ENCODE measurements around the gene CELF5. TPM values are rescaled to one million over a fixed set of nuclear protein-coding genes. Genes with fewer than 3 reads are reported as not detected.
A peak's percentile ranks its signal among the peaks of the same experiment; 100 is the strongest.

The CELF5 gene
- 4.5 TPM for polyA plus RNA-seq (2012; ENCODE audit: insufficient read depth, insufficient read length)

- peak within 1 kb of the TSS; percentile 49 for H3K4me3 ChIP-seq (ENCODE audit: low read length)
- no peak for DNase-seq (ENCODE audit: low read depth, low spot score)
These were observed at the start of gene CELF5 for GRCh38 chr19:3224346-3225168. Gene CELF5, plus strand, starts transcription at chr19:3224661. Its CDS starts 79 bp downstream, at chr19:3224740.

GRCh38 chr19:3175781-3176714 is 48.4 kb upstream of the CELF5 start:
- no peak for DNase-seq (ENCODE audit: low read depth, low spot score)

GRCh38 chr19:3176715-3177501 is 47.6 kb upstream of the CELF5 start:
- no peak for DNase-seq (ENCODE audit: low read depth, low spot score)
- H3K4me3 ChIP-seq (ENCODE audit: low read length), result no peak overlapping the region

More at GRCh38 chr19:3175781-3176714, 48.4 kb upstream of the CELF5 start:
- H3K4me3 ChIP-seq (ENCODE audit: low read length), result no peak overlapping the region

GRCh38 chr19:3178377-3178972 is 46.0 kb upstream of the CELF5 start, which contains the start of gene S1PR4:
Gene S1PR4, plus strand, starts transcription at chr19:3178769. Its CDS starts 24 bp downstream, at chr19:3178793.
- H3K4me3 ChIP-seq (ENCODE audit: low read length), result no peak within 1 kb of the TSS
- DNase-seq (ENCODE audit: low read depth, low spot score), result no peak

DNA sequence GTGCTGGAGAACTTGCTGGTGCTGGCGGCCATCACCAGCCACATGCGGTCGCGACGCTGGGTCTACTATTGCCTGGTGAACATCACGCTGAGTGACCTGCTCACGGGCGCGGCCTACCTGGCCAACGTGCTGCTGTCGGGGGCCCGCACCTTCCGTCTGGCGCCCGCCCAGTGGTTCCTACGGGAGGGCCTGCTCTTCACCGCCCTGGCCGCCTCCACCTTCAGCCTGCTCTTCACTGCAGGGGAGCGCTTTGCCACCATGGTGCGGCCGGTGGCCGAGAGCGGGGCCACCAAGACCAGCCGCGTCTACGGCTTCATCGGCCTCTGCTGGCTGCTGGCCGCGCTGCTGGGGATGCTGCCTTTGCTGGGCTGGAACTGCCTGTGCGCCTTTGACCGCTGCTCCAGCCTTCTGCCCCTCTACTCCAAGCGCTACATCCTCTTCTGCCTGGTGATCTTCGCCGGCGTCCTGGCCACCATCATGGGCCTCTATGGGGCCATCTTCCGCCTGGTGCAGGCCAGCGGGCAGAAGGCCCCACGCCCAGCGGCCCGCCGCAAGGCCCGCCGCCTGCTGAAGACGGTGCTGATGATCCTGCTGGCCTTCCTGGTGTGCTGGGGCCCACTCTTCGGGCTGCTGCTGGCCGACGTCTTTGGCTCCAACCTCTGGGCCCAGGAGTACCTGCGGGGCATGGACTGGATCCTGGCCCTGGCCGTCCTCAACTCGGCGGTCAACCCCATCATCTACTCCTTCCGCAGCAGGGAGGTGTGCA is 45.3 kb upstream of the CELF5 start:
- no peak for DNase-seq (ENCODE audit: low read depth, low spot score)

GRCh38 chr19:3179739-3180293 is 44.6 kb upstream of the CELF5 start:
- no peak for DNase-seq (ENCODE audit: low read depth, low spot score)
- no peak overlapping the region for H3K4me3 ChIP-seq (ENCODE audit: low read length)

More for the DNA sequence above, 45.3 kb upstream of the CELF5 start:
- no peak overlapping the region for H3K4me3 ChIP-seq (ENCODE audit: low read length)

- H3K4me3 ChIP-seq (ENCODE audit: low read length), result peak overlapping the region; percentile 90
- no peak for DNase-seq (ENCODE audit: low read depth, low spot score)
These were observed 40.5 kb upstream of the CELF5 start for GRCh38 chr19:3183721-3184641.

DNA sequence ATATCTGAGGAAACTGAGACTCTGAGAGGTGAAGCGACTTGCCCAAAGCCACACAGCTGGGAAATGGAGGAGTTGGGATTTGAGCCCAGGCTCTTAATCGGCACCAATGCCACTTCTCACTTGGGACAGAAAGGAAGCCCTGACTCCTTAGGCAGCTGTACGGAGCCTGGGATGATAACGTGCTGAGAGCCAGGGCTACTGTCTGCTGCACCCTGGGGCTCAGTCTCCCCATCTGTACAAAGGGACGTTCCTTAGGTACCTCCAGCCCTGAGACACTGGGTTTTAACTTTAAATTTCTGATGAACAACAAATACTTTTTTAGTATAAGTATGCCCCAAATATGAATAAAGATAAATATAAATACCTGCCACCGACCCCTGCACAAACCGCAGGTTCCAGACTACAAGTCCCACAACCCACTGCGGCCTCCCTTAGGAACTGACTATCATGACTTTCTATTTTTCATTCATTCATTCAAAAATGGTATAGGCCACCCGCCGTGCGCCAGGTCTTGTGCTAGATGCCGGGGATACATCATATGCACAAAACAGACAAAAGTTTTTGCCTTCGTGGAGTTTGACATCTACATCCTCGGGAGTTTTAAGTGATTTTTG is 39.5 kb upstream of the CELF5 start:
- no peak for DNase-seq (ENCODE audit: low read depth, low spot score)
- H3K4me3 ChIP-seq (ENCODE audit: low read length), result peak overlapping the region; percentile 90

GRCh38 chr19:3185461-3186159 is 38.9 kb upstream of the CELF5 start, which contains the start of gene NCLN:
Gene NCLN, plus strand, starts transcription at chr19:3185930. Its CDS starts 101 bp downstream, at chr19:3186031.
- peak within 1 kb of the TSS; percentile 90 for H3K4me3 ChIP-seq (ENCODE audit: low read length)
- peak; percentile 94 for DNase-seq (ENCODE audit: low read depth, low spot score)

DNA sequence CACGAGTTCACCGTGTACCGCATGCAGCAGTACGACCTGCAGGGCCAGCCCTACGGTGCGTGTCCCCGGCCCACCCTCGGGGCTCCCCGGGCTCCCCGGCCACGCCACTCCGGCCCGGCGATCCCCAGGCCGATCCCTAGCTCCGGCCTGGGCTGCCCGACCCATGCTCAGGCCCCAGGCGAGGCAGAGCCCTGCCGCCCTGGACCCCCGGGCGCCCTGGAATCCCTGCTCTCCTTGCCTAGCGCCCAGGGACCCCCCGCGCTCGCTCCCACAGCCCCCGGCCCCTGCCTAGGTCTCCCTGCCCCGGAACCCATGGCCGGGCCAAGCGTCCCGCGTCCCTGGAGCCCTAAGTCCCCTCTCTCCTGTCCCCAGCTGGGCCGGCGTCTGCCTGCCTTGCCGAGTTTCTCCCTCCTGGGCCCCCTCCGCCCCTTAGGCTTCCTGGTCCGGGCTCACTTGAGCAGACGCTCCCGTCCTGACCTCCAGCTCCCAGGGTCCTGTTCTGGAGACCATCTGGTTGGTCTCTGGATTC is 38.2 kb upstream of the CELF5 start:
- H3K4me3 ChIP-seq (ENCODE audit: low read length), result peak overlapping the region; percentile 90
- DNase-seq (ENCODE audit: low read depth, low spot score), result no peak

DNA sequence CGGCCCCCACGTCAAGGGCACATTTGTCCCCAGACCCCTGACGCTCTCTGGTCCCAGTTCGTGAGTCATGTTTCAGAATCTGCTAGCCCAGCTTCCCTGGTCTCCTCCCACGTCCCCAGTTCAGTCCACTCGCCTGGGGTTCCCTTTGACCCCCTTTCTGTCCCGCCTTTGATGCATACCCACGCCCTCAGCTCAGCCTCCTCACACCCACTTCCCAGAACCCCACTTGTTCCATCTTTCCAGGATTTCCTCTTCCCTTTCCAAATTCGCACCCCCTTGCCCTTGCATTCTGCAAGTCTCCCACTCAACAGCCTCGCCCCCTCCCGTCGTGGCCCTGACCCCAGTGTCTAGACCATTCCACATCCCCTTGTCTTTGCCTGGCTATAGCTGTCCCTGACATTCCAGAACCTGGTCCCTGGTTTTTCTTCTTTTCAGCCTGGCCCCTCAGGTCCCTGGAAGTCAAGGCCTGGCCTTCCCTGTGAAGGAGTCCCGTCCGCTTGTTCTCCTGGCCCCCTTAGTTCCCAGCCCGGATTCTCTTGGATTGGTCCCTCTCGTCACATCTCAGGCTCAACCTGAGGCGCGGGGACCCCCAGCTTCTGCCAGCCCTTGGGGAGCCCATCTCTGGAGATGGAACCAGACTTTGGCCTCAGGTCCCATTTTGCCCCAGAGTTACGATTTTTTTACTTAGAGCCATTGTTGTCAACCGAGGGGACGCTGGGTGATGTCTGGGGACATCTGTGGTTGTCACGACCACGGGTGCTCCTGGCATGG is 37.4 kb upstream of the CELF5 start:
- DNase-seq (ENCODE audit: low read depth, low spot score), result no peak
- peak overlapping the region; percentile 90 for H3K4me3 ChIP-seq (ENCODE audit: low read length)

DNA sequence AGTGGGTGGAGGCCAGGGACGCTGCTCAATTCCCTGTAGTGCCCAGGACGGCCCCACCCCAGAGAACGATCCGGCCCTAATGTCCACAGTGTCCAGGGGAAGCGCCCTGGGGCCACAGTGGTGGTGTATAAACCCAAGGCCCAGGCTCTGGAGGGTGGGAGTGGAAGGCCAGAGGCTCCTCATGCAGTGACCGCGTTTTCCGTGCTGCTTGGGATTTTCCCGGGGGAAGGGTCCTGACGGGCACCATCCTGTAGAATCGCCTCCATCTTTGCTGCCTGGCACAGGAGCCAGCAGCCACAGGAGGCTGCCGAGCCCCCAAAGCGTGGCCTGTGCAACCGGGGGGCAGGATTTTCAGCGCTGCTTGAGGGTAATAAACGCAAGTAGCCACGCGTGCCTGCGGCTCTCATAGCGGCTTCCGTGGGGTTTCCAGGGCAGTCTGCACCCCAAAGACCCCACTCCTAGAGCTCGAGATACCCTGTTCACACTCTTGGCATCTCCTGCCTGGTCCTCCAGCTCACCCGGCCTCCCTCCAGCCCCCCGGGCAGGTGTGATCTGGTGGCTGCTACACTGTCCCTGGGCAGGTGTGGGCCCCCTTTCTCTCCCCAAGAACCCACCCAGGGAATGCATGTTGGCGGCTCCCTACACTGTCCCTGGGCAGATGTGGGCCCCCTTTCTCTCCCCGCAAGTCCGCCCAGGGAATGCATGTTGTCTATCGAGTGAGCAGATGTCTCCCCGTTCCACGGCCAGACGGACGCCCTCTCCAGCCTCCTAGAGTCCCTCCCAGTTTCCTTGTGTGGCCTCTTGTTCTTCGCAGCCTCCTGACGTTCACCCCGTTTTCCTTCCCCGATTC is 36.6 kb upstream of the CELF5 start:
- peak overlapping the region; percentile 90 for H3K4me3 ChIP-seq (ENCODE audit: low read length)

DNA sequence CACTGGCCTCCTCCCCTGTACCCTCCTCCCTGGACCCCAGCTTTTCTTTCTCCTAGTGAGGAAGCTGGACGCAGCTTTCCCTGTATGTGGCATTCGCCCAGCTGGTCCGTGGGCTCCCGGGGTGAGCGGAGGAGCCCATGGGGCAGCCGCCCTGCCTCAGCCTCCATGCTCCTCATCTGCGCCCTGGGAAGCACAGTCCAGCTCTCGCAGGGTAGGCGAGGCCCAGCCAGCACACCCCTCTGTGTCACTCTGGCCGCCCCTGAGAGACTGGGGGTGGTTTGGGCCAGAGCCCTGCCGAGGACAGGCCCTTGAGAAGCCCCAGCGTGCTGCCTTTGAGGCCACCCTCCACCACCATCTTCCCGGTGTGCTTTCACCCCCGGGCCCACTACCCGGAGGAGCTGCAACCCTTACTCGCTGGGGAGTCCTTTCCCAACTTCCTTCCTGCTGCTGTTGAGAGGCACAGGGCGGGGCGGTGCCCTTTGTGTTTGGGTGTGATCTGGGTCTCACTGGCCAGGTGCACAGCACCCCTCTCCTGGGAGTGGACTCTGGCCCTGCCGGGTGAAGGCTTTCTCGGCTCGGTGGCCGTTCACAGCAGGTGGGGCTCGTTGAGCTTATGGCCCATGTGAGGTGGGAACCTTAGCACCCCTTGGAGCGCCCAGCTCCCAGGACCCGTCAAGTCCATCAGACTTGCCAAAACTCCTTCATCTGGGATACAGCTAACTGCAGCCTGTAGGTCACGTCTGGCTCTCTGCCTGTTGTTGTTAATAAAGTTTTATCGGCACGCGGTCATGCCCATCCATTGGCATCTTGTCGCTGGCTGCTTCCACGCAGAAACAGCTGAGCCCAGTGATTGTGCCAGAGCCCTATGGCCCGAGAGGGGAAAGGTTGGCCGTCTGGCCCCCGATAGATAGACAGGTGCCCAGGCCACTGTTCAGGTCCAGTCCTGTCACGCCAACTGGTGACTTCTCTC is 35.5 kb upstream of the CELF5 start:
- no peak for DNase-seq (ENCODE audit: low read depth, low spot score)
- H3K4me3 ChIP-seq (ENCODE audit: low read length), result no peak overlapping the region

More for the DNA sequence above, 36.6 kb upstream of the CELF5 start:
- DNase-seq (ENCODE audit: low read depth, low spot score), result no peak
